CD14-positive monocyte (primary cell): Measurements from ENCODE around the gene FDX2. TPM values are rescaled to one million over a fixed set of nuclear protein-coding genes. Genes with fewer than 3 reads are reported as not detected.

ENCODE experiments used
- DNase-seq, 3 donors: peaks; one replicate each; pipeline ENCODE4 v3.0.0-alpha.2; 2011 to 2022
- H2AFZ ChIP-seq: 2 replicates; pipeline ENCODE4 v1.6.0; 2012; ENCODE audit warnings: mild to moderate bottlenecking, low read depth, low read length, inconsistent platforms; ENCODE audit not compliant: insufficient read depth, poor library complexity, severe bottlenecking
- H3K27ac ChIP-seq, 2 donors: 1 replicate in 1 of 2; 2 replicates in 1 of 2; pipeline ENCODE4 v1.5.1; 2012 to 2013; ENCODE audit warnings: low read length in 2 of 2, control low read depth in 1 of 2, inconsistent platforms in 1 of 2, low read depth in 1 of 2, mild to moderate bottlenecking in 1 of 2
- H3K27me3 ChIP-seq, 2 donors: one replicate each; pipeline versions ENCODE4 v1.6.0 to v1.6.1; 2011 to 2013; ENCODE audit warnings: low read length in 2 of 2; ENCODE audit not compliant: control insufficient read depth in 2 of 2, insufficient read depth in 2 of 2
- H3K36me3 ChIP-seq, 2 donors: replicated peaks in 1 of 2; 1 replicate in 1 of 2; 2 replicates in 1 of 2; pipeline versions ENCODE4 v1.5.1 to v1.6.1; 2012 to 2013; ENCODE audit warnings: low read length in 2 of 2, control low read depth in 1 of 2, inconsistent platforms in 1 of 2, mild to moderate bottlenecking in 1 of 2; ENCODE audit not compliant: insufficient read depth in 2 of 2, control insufficient read depth in 1 of 2
- H3K4me1 ChIP-seq, 2 donors: 1 replicate in 1 of 2; 2 replicates in 1 of 2; pipeline versions ENCODE4 v1.5.1 to v1.6.1; 2012 to 2013; ENCODE audit warnings: low read length in 2 of 2, control low read depth in 1 of 2, inconsistent platforms in 1 of 2, mild to moderate bottlenecking in 1 of 2, moderate library complexity in 1 of 2; ENCODE audit not compliant: insufficient read depth in 2 of 2, control insufficient read depth in 1 of 2
- H3K4me2 ChIP-seq: replicated peaks from 2 replicates; pipeline ENCODE3; 2012; ENCODE audit warnings: low read length, moderate library complexity, mild to moderate bottlenecking; ENCODE audit not compliant: poor library complexity, severe bottlenecking; ENCODE audit errors: extremely low read depth
- H3K4me3 ChIP-seq, 3 experiments: fragments of 200-600 bp in 1 of 3; sonication (generic) in 1 of 3; replicated peaks in 1 of 3; 1 replicate in 2 of 3; 2 replicates in 1 of 3; pipeline ENCODE4 v1.5.1; 2011 to 2013; ENCODE audit warnings: low read length in 3 of 3, mild to moderate bottlenecking in 3 of 3, control low read depth in 2 of 3, low read depth in 2 of 3, inconsistent platforms in 1 of 3, moderate library complexity in 1 of 3
- H3K79me2 ChIP-seq: 2 replicates; pipeline ENCODE4 v1.6.0; 2012; ENCODE audit warnings: mild to moderate bottlenecking, control low read depth, inconsistent platforms, low read length, moderate library complexity; ENCODE audit not compliant: insufficient read depth
- H3K9ac ChIP-seq: 2 replicates; pipeline ENCODE4 v1.6.0; 2017; ENCODE audit warnings: low read length, mild to moderate bottlenecking; ENCODE audit not compliant: insufficient read depth, poor library complexity, severe bottlenecking
- H3K9me3 ChIP-seq, 2 donors: replicated peaks in 1 of 2; 1 replicate in 1 of 2; 2 replicates in 1 of 2; pipeline versions ENCODE4 v1.5.1 to v1.6.1; 2012 to 2013; ENCODE audit warnings: low read length in 2 of 2, control low read depth in 1 of 2; ENCODE audit not compliant: control insufficient read depth in 1 of 2, insufficient read depth in 1 of 2
- H4K20me1 ChIP-seq: 2 replicates; pipeline ENCODE4 v1.6.0; 2012; ENCODE audit warnings: mild to moderate bottlenecking, low read length, control low read depth, moderate library complexity; ENCODE audit not compliant: insufficient read depth
- H3K27ac Mint-ChIP-seq, 7 donors: one replicate each; pipeline ENCODE4 v1.8.0; 2020; ENCODE audit warnings: mild to moderate bottlenecking in 7 of 7, mixed read lengths in 7 of 7, moderate library complexity in 6 of 7, inconsistent platforms in 2 of 7
- H3K27me3 Mint-ChIP-seq, 3 donors: one replicate each; pipeline ENCODE4 v1.8.0; 2021 to 2022; ENCODE audit warnings: low read depth in 3 of 3, mild to moderate bottlenecking in 3 of 3, mixed read lengths in 3 of 3, moderate library complexity in 3 of 3, inconsistent platforms in 1 of 3
- H3K36me3 Mint-ChIP-seq, 2 donors: one replicate each; pipeline ENCODE4 v1.8.0; 2020; ENCODE audit warnings: mixed read lengths in 2 of 2, inconsistent platforms in 1 of 2, mild to moderate bottlenecking in 1 of 2
- H3K4me1 Mint-ChIP-seq: one replicate; pipeline ENCODE4 v1.8.0; 2020; ENCODE audit warnings: mild to moderate bottlenecking, mixed read lengths
- H3K4me3 Mint-ChIP-seq, 2 donors: one replicate each; pipeline ENCODE4 v1.8.0; 2020; ENCODE audit warnings: mild to moderate bottlenecking in 2 of 2, mixed read lengths in 2 of 2, moderate library complexity in 1 of 2
- H3K9me3 Mint-ChIP-seq, 7 donors: one replicate each; pipeline ENCODE4 v1.8.0; 2020 to 2022; ENCODE audit warnings: mixed read lengths in 7 of 7, mild to moderate bottlenecking in 6 of 7, moderate library complexity in 6 of 7, inconsistent platforms in 2 of 7
- CTCF ChIP-seq: fragments of 200-600 bp; IDR thresholded peaks from one replicate; pipeline ENCODE4 v1.8.0; 2022; ENCODE audit warnings: antibody characterized with exemption, mild to moderate bottlenecking
- WGBS: methylation state at CpG from one replicate; pipeline ENCODE4 v1.1.5; 2013; ENCODE audit warnings: missing lambda C conversion rate; ENCODE audit not compliant: insufficient coverage; 5-methylcytosine and 5-hydroxymethylcytosine counted together
- intact Hi-C, 2 donors: fragments of 100-400 bp; cut with micrococcal nuclease; formaldehyde crosslinking; loops; one replicate each; pipeline versions ENCODE4 v1.15.0 to v1.15.1; 2023
- polyA plus RNA-seq, 3 donors: library from polyadenylated mRNA; depleted of rRNA in 1 of 3; unstranded in 2 of 3; stranded (reverse) in 1 of 3; fragments of 300-500 nt in 2 of 3; fragments of >200 nt in 1 of 3; fragmentation: Illumina TruSeq in 2 of 3; gene quantifications; 1 replicate in 2 of 3; 2 replicates in 1 of 3; pipeline ENCODE4 v1.2.3, GENCODE V29; 2012 to 2021

Gene FDX2
- polyA plus RNA-seq, 3 donors, result 5.5 to 6.8 (median 6.7) TPM

GRCh38 chr19:10329555-10329954, 13.7 kb upstream of the FDX2 start:
- no peak for TF ChIP-seq CTCF
- Mint-ChIP-seq H3K4me1 (peaks cover 21% of the 10 kb centered on the region), H3K27me3 (peaks cover 0 to 1% (median 0%) of the 10 kb centered on the region in 3 donors), H3K27ac (no peak overlapping the region), H3K9me3 (no peaks in the 10 kb centered on the region), H3K4me3 (no peak overlapping the region), H3K36me3 (peaks cover 48 to 68% of the 10 kb centered on the region in 2 donors)
- no peak overlapping the region for H3K4me2 ChIP-seq
- no peak overlapping the region for H3K4me3 ChIP-seq
- WGBS, result 94% methylated on average over 13 of the region's 13 CpGs
- H3K79me2 ChIP-seq, result peaks cover 76% of the 10 kb centered on the region
- peaks cover 61% of the 10 kb centered on the region for H4K20me1 ChIP-seq
- no peak for DNase-seq
- H3K27ac ChIP-seq, result no peak overlapping the region
- intact Hi-C loops, result no loop called here
- H2AFZ ChIP-seq, result no peak overlapping the region
- peaks cover 63 to 67% of the 10 kb centered on the region in 2 donors for H3K36me3 ChIP-seq
- no peaks in the 10 kb centered on the region for H3K27me3 ChIP-seq
- no peak overlapping the region for H3K9ac ChIP-seq
- no peaks in the 10 kb centered on the region for H3K9me3 ChIP-seq
- peaks cover 21 to 25% of the 10 kb centered on the region in 2 donors for H3K4me1 ChIP-seq

- Histone ChIP-seq H3K4me3 (no peak overlapping the region), H3K4me1 (peaks cover 14 to 17% of the 10 kb centered on the region in 2 donors), H3K9me3 (no peaks in the 10 kb centered on the region), H3K79me2 (peaks cover 68% of the 10 kb centered on the region), H2AFZ (no peak overlapping the region), H3K4me2 (no peak overlapping the region), H3K27ac (no peak overlapping the region), H4K20me1 (peaks cover 53% of the 10 kb centered on the region), H3K36me3 (peaks cover 68 to 69% of the 10 kb centered on the region in 2 donors), H3K27me3 (no peaks in the 10 kb centered on the region), H3K9ac (no peak overlapping the region)
- no peaks in the 10 kb centered on the region for H3K9me3 Mint-ChIP-seq
- WGBS, result 98% methylated on average over 41 of the region's 41 CpGs
- no peak overlapping the region for H3K4me3 Mint-ChIP-seq
- H3K27ac Mint-ChIP-seq, result peak overlapping the region in 2 of 7 donors; percentile 40 to 46
- peaks cover 15% of the 10 kb centered on the region for H3K4me1 Mint-ChIP-seq
- intact Hi-C loops, result no loop called here
- DNase-seq, result no peak
- H3K36me3 Mint-ChIP-seq, result peaks cover 49 to 70% of the 10 kb centered on the region in 2 donors
- peaks cover 0 to 1% (median 0%) of the 10 kb centered on the region in 3 donors for H3K27me3 Mint-ChIP-seq
- no peak for TF ChIP-seq CTCF
Observed at GRCh38 chr19:10328558-10329429, 13.0 kb upstream of the FDX2 start.
